HG03095 (cell line): ENCODE data around the gene CTNNBIP1.

Experiments
- ATAC-seq: cut with Tn5 transposase; IDR thresholded peaks from one replicate; pipeline ENCODE4 v1.9.1; 2021; ENCODE audit warnings: moderate library complexity; ENCODE audit not compliant: unreplicated experiment

Gene CTNNBIP1

DNA sequence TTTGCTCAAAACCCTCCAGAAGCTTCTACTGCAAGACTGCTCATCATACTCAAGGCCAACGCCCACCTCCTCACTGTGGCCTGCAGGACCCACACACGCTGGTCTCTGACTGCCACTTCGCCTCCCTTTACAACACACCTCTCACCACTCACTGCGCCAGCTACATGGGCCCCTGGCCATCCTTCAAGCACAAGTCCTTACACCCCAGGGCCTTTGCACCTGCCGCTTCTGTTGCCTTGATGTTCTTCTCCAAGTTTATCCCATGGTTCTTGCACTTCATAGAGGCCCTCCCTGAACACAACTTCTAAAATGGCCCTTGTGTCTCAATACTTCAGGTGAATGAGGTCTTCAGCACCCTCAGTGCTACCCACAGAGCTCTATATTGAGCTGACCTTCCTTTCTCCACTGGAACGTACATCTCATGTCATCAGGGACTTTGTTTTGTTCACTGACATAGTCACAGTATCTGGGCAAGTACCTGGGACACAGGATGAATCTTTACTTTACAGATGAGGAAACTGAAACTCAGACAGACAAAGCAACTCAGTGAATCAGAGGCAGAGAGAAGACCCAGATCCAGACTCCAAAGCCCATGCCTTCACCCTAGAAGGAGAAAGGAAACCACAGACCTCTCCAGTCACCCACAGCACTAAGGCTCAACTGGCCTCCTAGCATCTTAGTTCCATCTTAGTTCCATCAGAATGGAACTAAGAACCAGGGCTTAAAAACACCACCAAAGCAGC lies 51.6 kb downstream of the CTNNBIP1 start:
- no peak for ATAC-seq

DNA sequence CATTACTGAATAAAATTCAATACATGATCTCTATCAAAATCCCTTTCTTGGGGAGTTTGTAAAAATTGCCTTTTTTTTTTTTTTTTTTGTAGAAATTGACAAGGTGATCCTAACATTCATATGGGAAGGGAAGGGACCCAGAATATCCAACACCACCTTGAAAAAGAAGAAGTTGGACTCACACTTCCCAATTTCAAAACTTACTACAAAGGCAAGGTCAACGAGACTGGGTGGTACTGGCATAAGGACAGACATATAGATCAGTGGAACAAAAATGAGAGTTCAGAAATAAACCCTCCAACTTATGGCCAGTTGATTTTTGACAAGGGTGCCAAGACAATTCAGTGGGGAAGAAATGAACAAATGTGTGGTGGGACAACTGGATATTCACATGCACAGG lies 54.9 kb downstream of the CTNNBIP1 start:
- ATAC-seq: no peak

DNA sequence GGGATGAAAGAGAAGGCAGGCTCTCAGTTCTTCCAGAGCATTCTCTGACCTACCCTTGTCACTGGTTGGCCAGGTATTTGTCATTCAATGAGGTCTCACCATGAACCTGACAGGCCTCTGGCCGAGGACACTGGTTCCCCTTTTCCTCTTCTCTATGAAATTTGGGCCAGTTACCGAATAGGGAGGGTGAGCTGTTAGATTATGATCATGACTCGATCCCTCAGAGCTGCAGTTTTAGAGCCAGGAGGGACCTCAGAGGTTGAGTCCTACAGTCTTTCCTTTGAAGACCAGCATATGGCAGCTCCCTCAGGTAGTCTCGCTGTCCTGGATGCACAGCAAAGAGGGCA lies 56.8 kb downstream of the CTNNBIP1 start:
- no peak for ATAC-seq

DNA sequence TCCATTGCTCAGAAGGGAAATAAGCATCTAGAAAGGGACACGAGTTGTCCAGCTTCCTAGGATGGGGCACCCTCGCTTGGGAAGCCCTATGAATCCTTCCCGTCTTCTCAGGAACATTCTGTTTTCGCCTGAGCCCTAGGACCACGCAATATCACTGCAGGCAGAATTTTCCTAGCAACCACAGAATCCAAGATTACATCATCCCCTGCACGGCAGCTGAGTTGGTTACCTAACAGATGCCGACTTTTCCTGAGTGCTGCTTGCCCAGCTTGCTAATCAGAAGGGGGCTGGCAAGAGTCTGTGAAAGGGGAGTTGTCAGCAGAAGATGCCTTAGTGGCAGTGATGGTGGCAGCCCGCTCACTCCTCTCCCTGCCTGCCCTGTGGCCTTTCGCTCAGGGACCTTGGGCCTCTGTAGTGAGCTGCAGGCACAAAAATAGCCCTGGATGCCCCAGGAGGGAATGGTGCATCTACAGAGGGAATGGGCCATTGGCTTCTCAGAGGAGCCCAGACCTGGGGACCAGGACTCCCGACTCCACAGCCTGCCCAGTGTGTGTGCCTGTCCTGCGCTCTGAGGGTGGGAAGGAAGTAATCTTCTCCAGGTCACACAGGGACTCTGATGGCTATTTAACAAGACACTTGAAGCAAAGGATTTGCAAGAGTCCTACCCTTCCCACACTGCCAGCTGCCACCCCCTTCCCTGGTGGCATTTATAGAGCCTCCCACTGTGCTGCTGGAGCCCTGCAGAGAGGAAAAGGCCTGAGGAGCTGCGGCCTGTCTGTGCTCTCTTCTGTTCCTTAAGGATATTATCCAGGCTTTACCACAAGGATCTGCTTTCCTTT lies 57.4 kb downstream of the CTNNBIP1 start:
- ATAC-seq: no peak

DNA sequence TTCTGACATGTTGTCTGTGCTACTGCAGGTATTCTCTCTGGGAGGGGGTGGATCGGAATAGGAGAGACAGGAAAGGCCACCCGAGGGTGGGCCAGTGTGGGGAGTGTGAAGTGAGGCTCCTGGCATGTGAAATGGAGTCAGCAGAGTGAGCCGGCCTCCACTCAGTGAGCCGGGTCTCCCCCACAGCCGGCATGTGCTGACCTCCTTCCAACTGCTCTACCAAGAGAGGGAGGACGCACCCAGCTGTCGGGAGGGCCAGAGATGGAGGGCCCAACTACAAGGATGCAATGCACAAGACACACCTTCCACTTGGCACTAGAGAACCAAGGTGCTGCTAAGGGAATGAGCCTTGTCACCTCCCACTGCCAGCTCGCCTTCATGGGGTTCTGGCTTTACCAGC lies 58.1 kb downstream of the CTNNBIP1 start:
- ATAC-seq: no peak

DNA sequence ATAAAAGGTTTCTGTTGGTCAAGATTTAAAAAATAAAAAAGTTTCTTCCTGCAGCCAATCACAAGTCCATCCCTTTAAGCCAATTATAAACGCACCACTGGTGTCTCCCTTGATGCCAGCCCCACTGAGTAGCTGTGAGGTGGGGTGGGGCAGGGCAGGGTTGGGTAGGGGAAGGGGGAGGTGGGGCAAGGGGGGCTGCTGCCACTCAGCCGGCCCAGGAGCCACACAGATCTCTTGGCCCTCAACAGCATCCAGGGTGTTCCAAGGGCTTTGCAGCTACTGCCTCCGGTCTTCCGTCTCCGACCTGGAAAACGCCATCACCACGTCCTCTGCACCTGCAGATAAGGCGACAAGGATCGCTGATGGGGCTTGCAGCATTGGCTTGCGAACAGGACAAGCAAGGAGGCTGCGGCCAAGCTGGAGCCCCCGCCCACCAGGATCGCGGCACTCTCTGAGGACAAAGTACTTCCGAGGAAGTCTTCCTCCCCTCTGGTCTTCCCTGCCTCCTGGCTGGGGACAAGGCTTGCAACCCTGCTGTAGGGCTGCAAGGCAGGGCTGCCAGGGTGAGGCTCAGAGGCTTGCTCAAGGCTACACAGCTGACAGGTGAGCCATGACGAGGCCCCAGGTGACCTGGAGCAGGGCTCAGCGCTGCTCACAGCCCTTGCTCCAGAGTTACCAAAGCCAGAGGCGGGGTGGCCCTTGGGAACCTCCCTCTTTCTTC lies 59.5 kb downstream of the CTNNBIP1 start:
- no peak for ATAC-seq

DNA sequence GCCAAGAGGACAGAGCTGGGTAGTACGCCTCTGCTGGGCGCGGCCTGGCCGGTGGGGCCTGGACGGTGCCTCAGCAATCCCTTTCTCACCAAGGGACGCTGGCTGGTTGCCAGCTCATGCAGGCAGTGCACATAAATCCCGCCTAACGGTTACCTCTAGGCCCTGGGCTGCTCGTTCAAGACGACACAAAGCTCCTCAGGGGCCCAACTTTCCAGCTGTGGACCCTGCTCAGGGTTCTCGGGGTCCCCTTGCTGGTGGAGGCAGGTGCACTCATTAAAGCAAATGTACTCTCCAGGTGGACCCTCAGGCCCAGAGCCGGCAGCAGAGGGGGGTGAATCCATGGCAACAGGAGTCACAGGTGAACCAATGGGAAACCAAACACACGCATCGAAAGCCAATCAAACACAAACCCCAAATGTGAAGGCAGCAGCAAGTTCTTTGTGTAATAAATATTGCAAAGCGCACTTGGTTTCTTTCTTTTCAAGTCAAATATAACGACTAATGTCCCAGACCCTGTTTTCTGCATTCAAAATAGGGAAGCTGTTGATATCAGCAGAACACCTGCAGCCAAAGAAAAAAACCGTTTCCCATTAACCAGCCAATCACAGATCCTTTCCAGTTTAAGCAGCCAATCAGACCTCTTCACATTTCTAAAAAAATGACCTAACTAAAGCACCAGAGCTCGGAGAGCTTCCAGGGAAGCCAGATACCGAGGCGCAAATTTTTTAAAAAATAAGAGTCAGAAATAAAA lies 60.2 kb downstream of the CTNNBIP1 start:
- ATAC-seq: no peak

DNA sequence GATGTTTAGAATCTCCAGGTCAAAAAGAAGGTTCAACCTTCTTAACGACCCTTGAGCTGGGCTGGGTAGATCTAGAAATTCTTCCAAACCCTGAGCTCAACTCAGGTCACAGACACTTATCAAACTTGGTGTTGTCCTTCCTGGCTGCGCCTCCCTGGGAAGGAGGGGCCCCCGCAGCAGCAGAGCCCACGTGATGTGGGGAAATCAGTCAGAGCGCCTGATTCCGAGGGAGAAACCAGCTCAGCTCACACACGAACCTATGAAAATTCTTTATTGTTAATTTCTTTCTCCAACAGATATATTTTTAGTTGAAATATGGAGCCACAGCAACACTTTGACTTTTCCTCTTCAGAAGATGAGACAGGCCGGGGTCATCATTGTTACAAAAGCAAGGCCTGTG lies 62.0 kb downstream of the CTNNBIP1 start:
- ATAC-seq: no peak

DNA sequence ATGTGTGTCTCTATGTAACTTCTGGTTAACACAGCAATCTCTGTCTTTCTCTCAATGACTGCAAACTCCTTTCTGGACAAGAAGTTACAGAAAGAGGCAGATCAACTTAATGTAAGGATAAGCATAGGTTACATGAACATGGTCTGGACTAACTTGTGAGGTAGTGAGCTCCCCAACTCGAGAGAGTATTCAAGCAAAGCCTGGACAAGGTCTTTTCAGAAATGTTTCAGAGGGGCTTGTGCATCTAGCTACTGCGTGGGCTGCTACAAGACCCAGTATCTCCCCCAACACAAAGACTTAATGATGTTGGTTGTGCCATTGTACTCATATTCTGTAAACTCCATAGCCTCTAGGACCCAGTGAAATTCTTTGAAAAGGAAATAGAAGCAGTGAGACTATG lies 62.8 kb downstream of the CTNNBIP1 start:
- no peak for ATAC-seq

DNA sequence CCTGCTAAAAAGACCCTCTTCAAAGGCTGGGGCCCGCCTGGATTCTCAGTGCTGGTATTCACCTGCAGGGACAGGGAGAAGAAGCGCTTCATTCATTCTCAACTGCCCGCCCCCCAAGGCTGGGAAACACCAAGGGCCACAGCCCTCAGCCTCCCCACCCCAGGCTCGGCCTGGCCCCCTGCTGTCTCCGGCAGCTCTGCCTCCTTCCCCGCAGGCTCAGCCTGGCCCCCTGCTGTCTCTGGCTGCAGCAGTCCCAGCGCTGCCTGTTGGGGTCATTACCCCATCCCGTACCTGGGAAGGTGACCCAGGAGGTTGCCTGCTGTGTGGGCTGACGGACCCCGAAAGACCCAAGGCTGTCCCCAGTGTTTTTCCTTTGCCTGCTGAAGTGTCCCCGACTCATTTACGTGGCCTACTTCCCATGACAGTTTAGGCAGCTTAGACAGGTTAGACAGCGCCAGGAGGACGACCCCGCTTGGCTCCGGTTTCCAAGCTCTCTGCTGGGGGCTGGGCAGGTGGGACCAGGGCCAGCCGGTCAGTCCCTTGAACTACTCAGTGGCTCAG lies 63.4 kb downstream of the CTNNBIP1 start:
- no peak for ATAC-seq

DNA sequence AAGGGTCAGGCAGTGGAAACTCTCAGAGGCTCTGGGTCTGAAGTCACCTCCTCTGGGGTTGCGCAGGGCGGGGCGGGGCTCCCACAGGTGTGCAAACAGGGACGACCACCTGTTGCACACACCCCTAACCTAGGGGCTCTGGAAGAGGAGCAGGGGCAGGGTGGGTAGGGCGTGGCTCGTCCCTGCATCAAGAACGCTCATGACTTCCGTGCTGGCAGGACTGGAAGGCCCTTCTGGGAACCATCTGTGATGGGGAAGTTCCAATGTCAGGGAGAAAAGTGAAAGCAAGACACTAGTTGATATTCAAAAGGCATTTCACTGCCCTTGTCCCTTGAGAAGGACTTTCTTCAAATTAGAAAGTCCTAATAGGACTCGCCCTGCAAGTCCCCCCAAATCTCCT lies 64.2 kb downstream of the CTNNBIP1 start:
- ATAC-seq: no peak

DNA sequence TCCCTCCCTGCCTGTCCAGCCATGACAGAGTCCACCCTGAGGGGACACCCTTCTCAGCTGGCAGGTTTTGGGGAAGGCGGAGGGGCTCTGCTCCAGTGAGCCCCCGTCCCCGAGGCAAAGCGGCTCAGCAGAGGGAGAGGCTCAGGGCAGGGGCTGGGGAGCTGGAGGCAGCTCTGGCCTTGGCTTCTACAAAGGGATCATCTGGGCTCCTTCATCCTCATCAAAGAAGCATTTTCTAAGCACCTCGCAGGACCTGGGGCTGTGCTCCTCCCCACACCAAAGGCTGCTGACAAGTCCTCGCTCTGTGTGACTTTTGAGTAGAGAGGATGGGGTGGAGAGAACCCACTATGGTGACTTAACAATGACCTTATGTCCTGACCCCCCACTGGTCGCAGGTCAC lies 65.3 kb downstream of the CTNNBIP1 start:
- no peak for ATAC-seq

DNA sequence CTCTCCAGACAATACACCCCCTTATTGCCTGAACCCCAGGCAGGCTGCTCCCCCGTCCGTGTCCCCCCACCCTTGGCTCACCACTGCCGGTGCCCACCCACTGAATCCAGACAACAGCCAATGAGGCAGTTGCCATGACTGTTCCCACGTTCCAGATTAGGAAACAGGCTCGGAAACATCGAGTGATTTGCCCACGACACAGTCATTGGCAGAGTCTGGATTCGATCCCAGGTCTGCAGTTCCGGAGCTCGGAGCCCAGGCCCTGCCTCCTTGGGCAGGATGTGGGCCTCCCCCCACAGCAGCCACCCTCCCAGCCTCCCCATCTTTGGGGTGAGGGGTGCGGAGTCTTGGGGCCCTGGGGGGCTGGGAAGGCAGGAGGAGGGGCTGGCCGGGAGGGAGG lies 66.0 kb downstream of the CTNNBIP1 start:
- no peak for ATAC-seq

DNA sequence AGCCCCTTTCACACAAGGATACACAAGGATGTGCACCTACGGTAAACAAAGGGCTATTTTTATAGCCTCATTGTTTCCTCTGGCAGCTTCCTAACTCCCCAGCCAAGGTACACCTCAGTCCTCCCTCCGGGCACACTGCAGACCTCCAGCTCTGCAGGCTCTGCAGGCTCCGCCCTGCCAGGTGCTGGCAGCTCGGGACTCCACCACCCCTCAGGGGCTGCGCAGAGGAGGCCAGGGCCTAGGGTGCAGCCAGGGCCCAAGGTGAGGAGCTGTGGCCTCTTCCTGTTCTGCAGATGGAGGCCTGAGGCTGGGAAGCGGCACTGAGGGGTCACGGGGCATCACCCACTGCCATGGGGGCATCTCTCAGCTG lies 66.5 kb downstream of the CTNNBIP1 start:
- ATAC-seq: no peak

DNA sequence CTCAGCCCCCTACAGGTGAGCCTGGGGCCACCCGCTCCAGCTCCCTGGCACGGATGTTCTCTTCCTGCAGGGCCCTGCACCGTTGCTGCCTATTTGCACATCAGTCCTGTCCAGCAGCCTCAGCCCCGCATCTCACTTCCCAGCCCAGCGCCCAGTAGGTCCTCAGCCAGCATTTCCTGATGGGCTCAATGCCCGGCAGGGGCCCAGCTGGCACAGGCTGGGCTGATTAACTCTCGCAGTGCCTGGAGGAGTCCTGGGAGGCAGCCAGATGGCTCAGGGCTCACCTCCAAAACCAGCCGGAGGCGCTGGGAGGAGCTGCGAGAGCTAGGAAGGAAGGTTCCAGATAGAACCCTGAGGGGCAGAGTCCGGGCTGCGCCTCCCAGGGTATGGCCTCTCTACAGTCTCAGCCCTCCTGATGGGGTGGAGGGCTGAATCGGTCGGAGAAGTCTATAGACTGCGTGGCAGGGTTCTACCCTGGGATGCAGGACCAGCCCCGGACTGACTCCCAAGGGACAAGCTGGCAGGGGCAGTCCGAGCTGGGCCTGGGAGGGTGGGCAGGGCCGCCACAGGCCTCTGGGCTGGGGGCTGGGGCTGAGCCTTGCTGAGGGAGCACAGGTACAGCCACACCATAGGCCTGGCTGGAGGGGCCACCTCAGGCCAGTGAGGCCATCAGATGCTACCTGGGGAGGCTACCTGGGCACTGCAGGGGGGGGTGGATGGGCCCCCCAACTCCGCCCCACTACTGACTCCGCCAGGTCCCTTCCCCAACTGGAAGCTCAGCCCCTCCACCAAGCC lies 67.1 kb downstream of the CTNNBIP1 start:
- ATAC-seq: no peak

DNA sequence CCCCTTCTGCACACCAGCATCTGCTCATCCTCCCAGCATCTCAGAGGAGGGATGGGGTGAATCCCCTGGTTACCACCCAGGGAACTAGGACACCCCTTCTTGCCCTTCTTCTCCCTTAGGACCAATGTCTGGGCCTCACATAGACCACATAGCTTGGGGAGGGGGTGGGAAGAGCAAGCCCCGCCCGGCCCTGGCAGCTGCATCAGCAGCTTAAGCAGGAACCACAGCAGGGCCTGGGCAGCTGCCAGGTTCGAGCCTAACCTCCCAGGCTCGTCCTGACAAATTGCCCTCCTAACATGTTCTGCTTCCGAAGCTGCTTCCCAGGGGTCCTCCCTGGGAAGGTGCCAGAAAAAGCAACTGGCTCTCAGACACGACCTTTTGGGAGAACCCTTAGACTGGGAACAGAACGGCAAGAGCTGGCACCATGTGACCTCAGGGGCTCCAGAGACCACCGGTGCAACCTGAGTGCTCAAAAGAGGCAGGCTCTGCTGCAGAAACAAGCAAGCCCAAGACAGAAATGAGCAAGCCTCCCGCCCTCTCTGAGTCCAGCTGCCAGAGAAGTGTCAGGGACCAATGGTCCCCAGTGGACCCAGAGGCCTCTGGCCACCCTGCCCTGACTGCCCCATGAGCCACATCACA lies 67.9 kb downstream of the CTNNBIP1 start:
- no peak for ATAC-seq

DNA sequence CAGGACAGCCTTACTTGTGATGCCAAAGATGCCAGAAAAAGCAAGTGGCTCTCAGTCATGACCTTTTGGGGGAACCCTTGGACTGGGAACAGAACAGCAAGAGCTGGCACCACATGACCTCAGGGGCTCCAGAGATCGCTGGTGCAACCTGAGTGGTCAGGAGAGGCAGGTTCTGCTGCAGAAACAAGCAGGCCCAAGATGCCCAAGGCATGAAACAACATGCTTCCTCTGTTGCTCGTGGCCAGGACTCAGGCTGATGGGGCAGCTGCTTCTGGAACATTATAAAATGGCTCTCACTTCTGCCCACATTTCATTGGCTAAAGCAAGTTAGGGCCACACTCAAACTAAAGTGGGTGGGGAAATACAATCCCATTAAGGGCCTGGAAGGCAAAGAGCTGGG lies 68.6 kb downstream of the CTNNBIP1 start:
- ATAC-seq: no peak

DNA sequence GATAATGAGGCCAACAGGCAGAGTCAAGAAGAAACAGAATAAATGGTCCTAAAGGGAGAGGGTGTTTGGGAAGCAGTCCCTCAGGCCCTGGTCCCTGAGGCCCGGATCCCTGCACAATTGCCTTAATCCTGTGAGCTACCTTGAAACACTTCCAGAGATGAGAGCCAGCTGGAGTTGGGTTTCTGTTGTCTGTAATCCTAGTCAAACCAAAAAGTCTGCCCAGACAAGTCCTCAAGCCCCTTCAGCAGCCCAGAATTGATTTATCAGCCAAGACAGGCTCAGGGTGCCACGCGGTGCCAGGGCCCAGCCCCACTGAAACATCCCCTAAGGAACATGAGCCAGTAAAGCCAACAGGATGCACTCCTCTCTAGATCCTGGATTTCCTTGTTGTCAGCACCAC lies 69.9 kb downstream of the CTNNBIP1 start:
- no peak for ATAC-seq

DNA sequence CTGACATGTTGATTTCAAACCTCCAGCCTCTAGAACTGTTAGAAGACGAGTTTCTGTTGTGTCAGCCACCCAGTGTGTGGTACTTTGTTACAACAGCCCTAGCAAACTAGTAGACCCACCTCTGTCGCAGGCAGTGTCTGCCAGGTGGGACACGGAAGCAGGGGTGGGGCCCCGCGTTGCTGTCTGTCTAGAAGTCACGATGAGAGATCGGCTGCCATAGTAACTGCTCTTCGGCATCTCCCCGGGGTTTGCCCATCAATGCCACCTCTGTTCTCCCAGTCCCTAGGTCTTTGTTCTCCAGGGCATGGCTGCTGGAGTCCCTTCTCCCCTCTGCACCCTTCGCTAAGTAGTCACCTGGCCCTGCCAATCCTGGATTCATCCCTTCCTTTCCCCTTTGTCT lies 71.1 kb downstream of the CTNNBIP1 start:
- no peak for ATAC-seq

DNA sequence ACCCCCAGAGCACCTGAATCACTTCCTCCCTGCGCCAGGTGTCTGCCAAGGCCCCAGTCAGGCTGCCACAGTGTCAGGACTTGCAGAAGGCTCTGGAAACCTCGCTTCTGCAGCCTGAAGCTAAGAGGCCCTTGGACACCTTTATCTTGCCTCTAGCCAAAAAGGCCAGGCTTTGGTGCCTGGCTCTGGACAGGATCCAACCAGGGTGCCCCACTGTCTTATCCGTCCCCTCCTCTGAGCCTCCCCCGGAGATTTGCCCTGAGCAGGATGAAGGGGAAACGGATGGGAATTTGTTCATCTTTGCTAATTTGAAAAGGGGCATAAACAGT lies 73.5 kb downstream of the CTNNBIP1 start:
- no peak for ATAC-seq
